HG03460 (cell line): Measurements from ENCODE around the gene TP53TG5.

Experiments used
- ATAC-seq: cut with Tn5 transposase; IDR thresholded peaks from one replicate; pipeline ENCODE4 v1.9.1; 2021; ENCODE audit not compliant: unreplicated experiment

TP53TG5 gene

DNA sequence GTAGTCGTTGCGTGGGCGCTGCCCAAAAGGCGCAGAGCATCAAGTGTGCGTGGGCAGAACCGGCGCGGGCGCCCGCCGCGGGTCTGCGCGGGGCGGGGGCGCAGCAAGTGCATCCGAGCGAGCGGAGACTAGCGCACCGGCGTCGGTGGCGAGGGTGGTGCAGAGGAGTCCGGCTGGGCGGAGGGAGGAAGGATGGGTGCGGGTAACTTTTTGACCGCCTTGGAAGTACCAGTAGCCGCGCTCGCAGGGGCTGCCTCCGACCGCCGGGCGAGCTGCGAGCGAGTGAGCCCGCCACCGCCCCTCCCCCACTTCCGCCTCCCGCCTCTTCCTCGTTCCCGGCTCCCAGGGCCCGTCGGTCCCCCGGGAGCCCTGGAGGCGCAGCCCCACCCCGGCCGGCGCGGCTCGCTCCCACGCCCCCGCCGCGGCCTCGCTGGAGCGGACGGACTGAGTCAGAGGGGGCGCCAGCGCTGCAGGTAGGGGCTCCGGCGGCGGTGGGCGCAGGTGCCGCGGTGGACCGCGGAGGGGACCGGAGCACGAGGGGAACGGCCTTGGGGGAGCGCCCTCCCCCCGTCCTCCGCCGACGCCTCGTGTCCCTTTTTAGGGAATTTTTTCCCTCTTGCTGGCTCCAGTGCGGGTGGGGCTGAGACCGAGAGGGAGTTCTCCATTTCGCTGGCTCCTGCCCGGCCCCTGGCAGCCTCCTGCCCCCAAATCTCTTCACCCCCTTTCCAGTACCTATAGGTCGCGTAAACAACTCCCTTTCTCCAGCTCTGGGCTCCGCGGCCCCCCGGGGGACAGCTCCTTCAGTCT is 28.3 kb upstream of the TP53TG5 start:
- ATAC-seq, result no peak

DNA sequence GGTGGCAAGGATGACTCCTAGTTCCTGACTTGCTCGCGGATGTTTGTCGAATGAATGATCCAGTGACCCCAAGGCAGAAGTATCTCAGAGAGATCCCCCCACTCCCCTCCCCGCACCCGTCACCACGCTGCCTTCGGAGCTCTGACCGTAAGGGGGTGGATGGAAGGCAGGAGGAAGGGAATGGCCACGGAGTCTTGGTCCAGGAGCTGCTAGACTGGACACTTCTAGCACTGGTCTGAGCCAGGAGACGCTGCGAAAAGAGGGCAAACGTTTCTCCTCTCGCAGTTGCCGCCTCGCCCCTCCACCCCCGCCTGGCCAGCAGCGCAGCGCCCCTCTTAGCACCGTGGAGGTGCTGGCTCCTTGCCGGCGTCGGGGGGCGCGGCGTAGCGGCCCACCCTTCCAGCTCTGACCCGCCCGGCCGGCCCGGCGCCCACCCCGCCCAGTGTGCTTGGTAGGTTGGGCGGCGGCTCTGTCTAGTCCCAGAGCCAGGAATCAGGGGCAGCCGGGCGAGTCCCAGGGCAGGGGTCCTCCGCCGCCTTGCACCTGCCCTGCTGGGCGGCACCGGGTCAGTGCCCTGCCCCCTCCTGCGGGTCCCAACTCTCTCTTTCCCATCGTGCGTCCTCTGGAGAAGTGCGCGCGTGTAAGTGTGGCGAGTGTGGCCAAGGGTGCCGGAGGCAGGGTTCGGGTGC is 27.6 kb upstream of the TP53TG5 start:
- no peak for ATAC-seq

DNA sequence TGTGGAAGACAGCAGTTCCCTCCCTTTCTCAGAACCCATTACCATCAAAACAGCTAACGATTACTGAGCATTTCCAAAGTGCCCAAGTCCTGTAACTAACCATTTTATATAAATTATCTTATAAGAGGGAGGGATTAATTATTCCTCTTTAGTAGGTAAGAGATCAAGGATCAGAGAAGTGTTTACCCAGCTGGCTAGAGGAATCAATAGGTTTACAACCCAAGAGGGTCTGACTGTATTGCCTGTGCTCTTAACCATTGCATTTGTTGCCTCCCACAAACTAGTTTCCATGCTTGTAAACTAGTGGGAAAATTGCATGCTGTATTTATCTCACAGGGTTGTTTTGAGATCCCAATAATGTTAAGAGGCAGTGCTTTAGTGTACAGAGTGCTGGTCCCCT is 26.3 kb upstream of the TP53TG5 start:
- ATAC-seq, result no peak

DNA sequence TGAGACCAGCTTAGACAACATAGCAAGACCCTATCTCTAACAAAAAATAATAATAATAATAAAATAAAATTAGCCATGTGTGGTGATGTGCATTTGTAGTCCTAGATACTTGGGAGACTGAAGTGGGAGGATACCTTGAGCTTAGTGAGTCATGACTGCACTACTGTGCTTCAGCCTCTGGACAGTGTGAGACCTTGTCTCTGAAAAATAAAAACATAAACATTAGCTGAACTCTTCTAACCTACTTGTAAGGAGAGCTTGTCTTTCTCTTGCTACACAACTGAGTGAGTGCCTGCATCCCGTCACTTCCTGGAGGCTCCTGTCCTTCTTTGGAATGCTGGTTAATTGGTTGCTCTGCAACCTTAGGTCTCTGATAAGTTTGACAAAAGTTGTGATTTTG is 24.8 kb upstream of the TP53TG5 start:
- no peak for ATAC-seq

DNA sequence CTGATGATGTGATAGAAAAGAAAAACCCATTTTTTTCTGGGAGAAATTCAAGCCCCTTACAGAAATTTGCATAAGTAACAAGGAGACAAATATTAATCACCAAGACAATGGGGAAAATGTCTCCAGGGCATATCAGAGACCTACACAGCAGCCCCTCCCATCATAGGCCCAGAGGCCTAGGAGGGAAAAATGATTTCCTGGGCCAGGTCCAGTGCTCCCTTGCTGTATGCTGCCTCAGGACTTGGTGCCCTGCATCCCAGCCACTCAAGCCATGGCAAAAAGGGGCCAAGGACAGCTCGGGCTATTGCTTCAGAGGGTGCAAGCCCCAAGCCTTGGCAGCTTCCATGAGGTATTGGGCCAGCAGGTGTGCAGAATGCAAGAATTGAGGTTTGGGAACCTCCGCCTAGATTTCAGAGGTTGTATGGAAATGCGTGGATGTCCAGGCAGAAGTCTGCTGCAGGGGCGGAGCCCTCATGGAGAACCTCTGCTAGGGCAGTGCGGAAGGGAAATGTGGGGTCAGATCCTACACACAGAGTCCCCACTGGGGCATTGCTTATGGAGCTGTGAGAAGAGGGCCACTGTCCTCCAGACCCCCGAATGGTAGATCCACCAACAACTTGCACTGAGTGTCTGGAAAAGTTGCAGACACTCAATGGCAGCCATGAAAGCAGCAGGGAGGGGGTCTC is 22.4 kb upstream of the TP53TG5 start:
- ATAC-seq, result no peak

DNA sequence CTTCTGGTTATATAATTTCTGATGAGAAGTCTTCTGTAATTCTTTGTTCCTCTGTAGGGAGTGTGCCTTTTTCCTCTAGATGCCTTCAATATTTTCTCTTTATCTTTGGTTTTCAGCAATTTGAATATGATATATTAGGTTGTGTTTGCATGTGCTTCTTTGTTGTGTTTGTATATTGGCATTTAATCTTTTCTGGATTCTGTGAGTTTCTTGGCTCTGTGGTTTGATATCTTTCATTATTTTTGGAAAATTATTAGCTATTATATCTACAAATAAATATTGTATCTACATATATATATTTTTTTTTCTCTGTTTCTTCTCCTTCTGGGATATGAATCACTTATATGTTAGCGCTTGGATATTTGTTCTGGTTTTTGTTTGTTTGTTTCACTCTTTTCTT is 20.9 kb upstream of the TP53TG5 start:
- no peak for ATAC-seq

DNA sequence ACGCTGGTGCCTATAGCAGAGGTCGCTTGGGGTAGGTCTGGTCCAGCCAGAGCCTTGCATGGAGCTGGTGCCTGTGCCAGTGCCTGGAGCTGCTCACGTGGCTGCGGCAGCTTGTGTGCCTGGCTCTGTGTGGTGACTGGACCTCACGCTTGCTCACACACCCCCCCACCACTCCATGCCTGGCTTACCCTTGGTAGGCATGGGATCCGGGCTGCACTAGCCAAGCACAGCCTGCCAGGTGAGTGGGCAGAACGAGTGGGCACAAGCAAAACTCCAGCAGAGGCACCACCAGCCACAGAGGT is 16.9 kb upstream of the TP53TG5 start:
- no peak for ATAC-seq

DNA sequence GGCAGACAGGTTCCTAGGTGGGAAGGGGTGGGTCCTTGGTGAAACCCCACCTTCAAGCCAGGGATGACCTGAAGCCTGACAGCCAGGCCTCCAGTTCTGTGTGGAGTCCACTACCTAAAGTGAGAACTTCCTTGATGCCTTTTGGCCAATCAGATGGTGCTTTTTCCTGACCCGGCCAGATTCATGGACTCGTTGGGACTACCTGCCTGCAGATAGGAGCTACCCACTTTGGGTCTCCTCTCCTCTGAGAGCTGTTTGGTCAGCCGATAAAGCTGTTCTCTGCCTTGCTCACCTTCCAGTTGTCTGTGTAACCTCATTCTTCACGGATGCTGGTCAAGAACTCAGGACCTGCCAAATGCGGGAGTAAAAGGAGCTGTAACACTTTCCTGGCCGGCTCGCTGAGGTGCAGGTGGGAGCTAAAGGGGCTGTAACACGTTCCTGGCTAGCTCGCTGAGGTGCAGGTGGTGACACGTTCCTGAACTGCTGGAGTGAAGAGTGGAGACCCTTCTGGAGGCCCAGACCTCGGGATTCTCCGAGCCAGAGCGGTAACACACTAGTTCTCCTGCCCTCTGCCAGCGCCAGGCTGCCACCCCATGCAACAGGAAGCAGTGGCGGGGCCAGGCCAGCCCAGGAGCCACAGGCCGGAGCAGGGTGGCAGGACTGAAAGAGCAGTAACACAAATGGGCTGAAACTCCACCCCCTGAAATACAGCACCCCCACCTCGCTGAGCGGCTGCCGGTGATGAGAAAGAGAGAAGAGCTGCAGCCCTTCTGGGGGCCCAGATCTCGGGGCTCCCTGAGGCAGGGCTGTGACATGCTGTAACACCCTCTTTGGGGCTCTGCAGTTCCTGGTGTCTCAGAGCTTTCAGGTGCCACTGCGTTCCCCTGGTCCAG is 16.3 kb upstream of the TP53TG5 start:
- ATAC-seq, result no peak

DNA sequence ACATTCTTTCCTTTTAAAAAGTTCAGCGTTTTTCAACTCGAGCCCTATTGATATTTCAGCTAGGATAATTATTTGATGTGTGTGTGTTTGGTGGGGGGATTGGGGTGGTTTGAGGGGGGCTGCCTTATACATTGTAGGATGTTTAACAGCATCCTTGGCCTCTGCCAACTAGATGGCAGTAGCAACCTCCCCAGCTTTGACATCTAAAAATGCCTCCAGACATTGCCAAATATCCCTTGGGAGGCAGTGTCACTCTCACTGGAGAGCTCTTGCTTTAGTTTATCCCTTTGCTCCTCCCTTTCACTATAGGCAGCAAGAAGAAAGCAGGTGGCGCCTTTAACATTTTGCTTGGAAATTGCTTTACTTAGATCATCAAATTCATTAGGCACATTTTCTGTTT is 14.6 kb upstream of the TP53TG5 start:
- no peak for ATAC-seq

DNA sequence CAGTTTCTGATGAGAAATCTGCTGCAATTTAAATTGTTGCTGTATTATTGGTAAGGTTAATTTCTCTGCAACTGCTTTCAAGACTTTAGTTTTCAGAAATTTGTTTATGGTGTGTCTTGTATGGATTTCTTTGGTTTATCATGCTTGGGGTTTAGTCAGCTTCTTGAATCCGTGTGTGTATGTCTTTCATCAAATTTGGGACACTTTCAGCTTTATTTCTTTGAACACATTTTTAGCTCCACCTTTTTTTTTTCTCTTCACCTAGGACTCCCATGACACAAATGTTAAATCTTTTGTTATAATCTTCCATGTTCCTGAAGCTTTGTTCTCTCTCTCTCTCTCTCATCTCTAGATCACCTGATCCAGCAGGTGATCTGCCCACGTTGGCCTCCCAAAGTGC is 13.4 kb upstream of the TP53TG5 start:
- no peak for ATAC-seq

DNA sequence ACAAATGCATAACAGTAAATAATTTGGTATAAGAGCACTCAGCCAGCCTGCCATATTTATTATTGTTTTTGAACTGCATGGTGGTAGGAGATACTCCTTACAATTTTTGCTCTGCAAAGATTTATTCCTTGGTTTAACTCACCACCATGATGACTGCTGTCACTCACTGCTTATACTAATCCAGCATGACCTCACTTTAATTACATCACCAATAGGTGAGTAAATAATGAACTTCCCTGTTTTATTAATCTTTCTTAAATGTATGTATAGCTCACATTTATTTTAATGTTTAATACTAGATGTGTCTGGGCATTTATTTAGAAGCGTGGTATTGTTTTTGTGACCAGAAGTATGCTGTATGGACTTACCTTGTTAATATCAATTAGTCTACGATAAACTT is 12.8 kb upstream of the TP53TG5 start:
- no peak for ATAC-seq

DNA sequence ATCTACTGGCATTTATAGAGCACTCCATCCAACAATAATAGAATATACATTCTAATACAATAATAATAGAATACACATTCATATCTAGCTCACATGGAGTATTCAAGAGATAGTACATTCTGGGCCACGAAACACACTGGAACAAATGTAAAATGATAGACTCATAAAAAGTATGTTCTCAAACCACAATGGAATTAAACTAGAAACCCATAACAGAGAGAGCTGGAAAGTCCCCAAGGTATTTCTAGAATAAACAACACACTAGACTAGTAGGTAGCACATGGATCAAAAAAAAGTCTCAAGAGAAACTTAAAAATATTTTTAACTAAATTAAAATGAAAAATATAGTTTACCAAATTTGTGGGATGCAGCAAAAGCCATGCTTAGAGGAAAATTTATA is 9.1 kb upstream of the TP53TG5 start:
- ATAC-seq, result no peak

DNA sequence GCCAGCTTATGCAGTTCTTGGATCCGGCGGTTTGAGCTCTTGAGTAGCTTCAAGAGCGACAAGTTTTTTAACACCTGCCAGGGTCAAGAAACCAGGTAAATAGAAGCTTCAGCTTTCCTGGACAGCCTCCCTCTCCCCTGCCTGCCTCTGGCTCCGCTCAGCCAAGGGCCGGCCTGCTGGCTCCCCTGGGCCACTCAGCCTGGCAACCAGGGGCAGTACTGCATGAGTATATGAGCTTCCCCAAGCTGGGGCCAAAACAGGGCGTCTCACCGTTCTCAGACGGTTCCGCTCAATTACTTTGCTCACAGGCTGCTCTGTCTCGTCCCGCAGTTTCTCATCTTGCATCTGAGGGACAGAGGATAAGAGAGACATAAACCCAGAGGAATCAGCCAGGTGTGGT is 856 bp downstream of the TP53TG5 start:
- ATAC-seq, result no peak

DNA sequence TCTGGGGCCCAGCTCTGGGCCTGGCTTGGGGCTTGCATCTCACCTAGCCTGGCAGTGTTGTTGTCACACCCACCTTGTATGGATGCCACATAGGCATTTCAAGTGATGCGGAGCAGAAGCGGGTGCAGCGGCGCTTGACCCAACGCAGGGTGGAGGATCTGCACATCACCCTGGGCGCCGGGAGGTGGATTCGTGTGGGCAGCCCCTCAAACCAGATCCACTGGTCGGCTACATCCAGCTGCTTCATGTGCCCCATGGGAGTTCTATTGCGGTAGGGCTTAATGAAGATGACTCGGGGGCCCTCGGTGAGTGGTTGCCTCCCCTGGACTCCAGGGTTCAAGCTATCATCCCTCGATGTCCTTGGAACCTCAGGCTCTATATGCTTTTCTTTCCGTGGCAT is 3.2 kb downstream of the TP53TG5 start:
- no peak for ATAC-seq

DNA sequence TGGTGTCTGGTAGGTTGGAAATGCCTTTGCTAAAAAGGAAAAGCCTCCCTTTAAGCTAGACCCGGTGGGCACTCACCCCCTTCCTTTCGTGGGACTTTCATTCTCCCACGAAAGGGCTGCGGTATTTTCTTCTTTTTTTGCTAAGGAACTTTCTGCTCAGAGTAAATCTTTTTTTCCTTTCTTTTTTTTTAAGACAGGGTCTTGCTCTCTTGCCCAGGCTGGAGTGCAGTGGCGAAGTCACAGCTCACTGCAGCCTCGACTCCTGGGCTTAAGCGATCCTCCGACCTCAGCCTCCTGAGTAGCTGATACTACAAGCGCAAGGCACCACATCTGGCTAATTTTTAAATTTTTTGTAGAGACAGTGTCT is 4.0 kb downstream of the TP53TG5 start:
- ATAC-seq, result no peak

DNA sequence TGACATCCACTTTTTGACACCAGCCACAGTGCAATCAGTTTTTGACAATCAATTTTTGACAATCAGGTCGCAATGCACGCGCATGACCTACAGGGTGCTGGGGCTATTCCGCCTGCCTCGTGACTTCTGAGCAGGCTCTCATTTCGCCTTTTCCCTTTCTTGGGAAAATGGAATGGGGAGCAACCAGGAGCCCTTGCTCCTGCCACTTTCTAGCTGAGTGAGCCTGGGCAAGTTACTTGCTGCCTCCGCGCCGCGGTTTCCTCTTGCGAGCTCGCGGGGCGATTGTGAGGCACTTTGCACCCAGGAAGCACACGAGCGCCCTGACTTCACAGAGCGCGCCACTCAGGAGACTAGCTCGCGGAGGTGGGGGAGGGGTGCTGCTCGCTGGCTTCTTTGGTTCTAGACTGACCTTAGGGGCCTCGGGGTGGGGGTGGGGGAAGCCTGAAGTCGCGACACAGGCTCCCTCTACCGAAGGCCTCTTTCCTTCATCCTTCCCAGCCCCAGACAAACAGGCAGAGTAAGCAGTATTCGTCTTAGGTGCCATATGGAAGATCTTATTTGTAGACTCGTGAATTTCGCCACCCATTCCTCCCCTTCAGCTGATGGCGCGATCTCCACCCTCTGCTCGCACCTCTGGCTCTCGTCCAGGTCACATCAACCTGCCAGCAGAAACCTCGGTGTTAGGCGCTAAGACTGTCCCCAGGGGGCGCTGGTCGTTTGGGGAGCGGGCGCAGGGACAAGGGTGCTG is 4.6 kb downstream of the TP53TG5 start:
- peak; percentile 73 for ATAC-seq

DNA sequence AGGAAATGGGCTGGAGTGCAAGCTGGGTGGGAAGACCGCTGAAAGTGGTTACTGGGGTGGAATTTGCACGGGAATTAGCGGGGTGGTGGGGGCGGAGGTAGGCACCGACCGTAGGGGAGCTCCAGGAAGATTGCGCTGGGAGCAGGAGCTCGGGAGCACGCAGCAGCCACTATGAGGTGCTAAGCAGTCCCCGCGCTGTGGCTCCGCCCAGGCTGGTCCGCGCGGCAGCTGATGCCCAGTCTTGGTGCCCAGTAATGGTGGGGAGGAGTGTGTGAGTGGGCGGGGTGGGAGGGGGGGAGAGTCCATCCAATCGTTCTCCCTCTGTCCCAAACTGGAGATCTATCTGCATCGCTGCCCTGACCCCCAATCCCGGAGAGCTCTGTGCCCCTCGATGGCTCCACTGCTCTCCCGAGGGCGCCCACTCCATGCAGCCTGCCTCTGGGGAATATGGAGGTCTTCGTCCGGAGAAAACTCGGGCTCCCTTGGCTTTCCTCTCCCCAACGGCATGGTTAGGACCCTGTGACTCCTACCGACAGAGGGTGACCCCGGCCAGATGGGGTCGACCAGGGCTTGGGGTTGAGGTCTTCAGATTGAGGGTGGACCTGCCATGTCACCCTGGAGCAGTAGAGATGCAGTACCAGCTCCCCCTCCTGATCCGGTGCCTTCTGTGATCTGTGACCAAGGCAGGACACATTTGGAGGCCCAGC is 5.3 kb downstream of the TP53TG5 start:
- ATAC-seq, result no peak

DNA sequence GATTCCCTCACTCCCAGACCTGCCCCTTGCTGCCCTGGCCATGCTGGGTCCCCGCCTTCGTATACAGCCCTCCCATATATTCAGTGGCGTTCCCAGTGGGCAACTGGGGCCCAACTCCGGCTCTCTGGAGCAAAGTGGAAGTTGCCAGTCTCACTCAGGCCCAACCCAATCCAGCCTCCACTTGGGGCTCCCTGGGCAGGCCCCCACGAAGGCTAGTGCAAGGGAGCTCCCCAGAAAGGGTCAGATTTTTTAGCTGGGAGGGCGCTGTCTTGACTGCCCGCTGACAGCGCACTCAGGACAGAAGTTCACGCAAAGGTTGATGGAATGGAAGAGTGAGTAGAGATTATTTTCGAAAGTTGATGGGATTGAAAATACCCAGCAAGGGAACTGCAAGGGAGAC is 5.9 kb downstream of the TP53TG5 start:
- ATAC-seq, result no peak

DNA sequence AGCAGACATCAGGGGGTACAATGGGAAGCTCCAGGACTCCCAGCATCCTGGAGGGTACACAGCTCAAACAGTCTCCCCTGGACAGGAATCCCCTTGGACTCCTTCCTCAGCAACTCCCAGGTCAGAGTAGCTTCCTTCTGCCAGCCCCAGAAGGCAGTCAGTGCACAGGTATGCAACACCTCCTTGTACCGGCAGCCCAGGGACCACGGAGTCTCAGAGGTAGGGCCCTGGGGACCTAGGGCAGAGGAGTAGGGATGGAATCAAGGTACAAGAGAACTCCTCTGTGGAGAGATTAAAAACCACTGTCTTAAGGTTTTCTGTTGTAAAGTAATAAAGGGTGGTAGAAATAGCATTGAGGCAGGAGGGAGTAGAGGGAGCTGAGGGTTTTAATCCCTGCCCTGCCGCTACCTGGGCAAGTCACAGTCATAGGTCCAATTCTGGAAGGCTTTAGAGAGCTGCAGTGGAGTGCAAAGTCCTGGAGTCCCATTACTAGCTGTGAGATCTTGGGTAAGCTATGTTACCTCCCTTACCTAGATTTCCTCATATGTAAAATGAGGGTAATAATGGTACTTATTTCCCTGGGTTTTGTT is 7.5 kb downstream of the TP53TG5 start:
- ATAC-seq, result no peak
